A549 (cell line): Measurements from ENCODE around the gene TXK. TPM values are rescaled to one million over a fixed set of nuclear protein-coding genes. Genes with fewer than 3 reads are reported as not detected.

Source experiments
- ATAC-seq, 2 experiments: fragments of 200-7000 bp in 1 of 2; fragments of >200 bp in 1 of 2; cut with Nextera tagmentation in 1 of 2; cut with Tn5 transposase in 1 of 2; 3 replicates each; pipeline versions ENCODE4 v1.8.0 to v1.9.1; 2018 to 2020; ENCODE audit warnings: mild to moderate bottlenecking in 1 of 2, moderate library complexity in 1 of 2
- CTCF ChIA-PET: fragments of 300-600 bp; sonication (Branson Sonifier 250); formaldehyde crosslinking; extraction: SDS; loops from one replicate; lab custom pipeline; 2021; ENCODE audit warnings: antibody characterized with exemption, inconsistent platforms; lab: Yijun Ruan, JAX
- POLR2A ChIA-PET: fragments of 350-600 bp; formaldehyde crosslinking; extraction: SDS; loops from one replicate; lab custom pipeline; 2021; ENCODE audit warnings: antibody characterized with exemption, inconsistent platforms; lab: Yijun Ruan, JAX
- DNase-seq, 2 experiments: peaks; one replicate each; pipeline versions ENCODE4 v3.0.0 to v3.0.0-alpha.2; 2011 to 2016; ENCODE audit warnings: low read depth in 1 of 2, low spot score in 1 of 2
- FAIRE-seq: peaks from 2 replicates; lab custom pipeline; 2011; peaks lifted over from hg19 to GRCh38; lab: Jason Lieb, UNC
- H3K27ac ChIP-seq, 2 experiments: fragments of >200 bp; sonication (Bioruptor Twin); formaldehyde crosslinking; 3 replicates each; pipeline ENCODE4 v1.5.1; 2016 to 2017
- H3K4me1 ChIP-seq: fragments of >200 bp; sonication (Bioruptor Twin); formaldehyde crosslinking; 3 replicates; pipeline ENCODE4 v1.6.1; 2016
- H3K4me2 ChIP-seq: fragments of >200 bp; sonication (Bioruptor Twin); formaldehyde crosslinking; 3 replicates; pipeline ENCODE4 v1.6.1; 2016
- H3K4me3 ChIP-seq: fragments of >200 bp; sonication (Bioruptor Twin); formaldehyde crosslinking; 3 replicates; pipeline ENCODE4 v1.5.1; 2016
- H3K9me3 ChIP-seq: fragments of >200 bp; sonication (Bioruptor Twin); formaldehyde crosslinking; 3 replicates; pipeline ENCODE4 v1.6.1; 2016
- CEBPB ChIP-seq, 2 experiments: fragments of >200 bp in 1 of 2; sonication (Bioruptor Twin) in 1 of 2; formaldehyde crosslinking in 1 of 2; IDR thresholded peaks; 2 replicates each; pipeline ENCODE4 v1.6.1; 2012 to 2016
- EHF ChIP-seq: fragments of 250-450 bp; sonication (Bioruptor Pico); IDR thresholded peaks from 2 replicates; pipeline ENCODE4 v1.5.0; 2020; ENCODE audit warnings: mild to moderate bottlenecking
- EHMT2 ChIP-seq: fragments of 200-600 bp; sonication (generic); IDR thresholded peaks from 2 replicates; pipeline ENCODE4 v1.6.1; 2016; ENCODE audit warnings: antibody characterized with exemption, low read depth, mild to moderate bottlenecking, moderate library complexity
- EP300 ChIP-seq, 2 experiments: fragments of >200 bp; sonication (Bioruptor Twin); formaldehyde crosslinking; IDR thresholded peaks; 2 replicates in 1 of 2; 3 replicates in 1 of 2; pipeline ENCODE4 v1.6.1; 2016 to 2017
- HOXB13 ChIP-seq: fragments of 250-450 bp; sonication (Bioruptor Pico); IDR thresholded peaks from 2 replicates; pipeline ENCODE4 v1.5.0; 2020; ENCODE audit warnings: low read depth, mild to moderate bottlenecking, moderate library complexity
- KDM1A ChIP-seq: fragments of 200-600 bp; sonication (generic); IDR thresholded peaks from 2 replicates; pipeline ENCODE4 v1.6.1; 2016; ENCODE audit warnings: low read depth, mild to moderate bottlenecking
- NFE2L2 ChIP-seq: fragments of 150-350 bp; conservative IDR thresholded peaks from 2 replicates; pipeline ENCODE4 v1.6.1; 2014; ENCODE audit warnings: low read length
- PHF8 ChIP-seq: fragments of 200-600 bp; sonication (generic); IDR thresholded peaks from 2 replicates; pipeline ENCODE4 v1.6.1; 2016; ENCODE audit warnings: low read depth, mild to moderate bottlenecking, antibody characterized with exemption, moderate library complexity, borderline replicate concordance
- POLR2A ChIP-seq: IDR thresholded peaks from 2 replicates; pipeline ENCODE4 v1.6.1; 2012; ENCODE audit warnings: mild to moderate bottlenecking, low read length
- RARB ChIP-seq: fragments of 250-450 bp; sonication (Bioruptor Pico); IDR thresholded peaks from 2 replicates; pipeline ENCODE4 v1.8.0; 2021; ENCODE audit warnings: mild to moderate bottlenecking, moderate library complexity
- RFX5 ChIP-seq: fragments of 450-650 bp; IDR thresholded peaks from 2 replicates; pipeline ENCODE4 v1.7.1; 2014; ENCODE audit warnings: antibody characterized with exemption, mild to moderate bottlenecking, moderate library complexity
- SREBF2 ChIP-seq: fragments of 450-650 bp; IDR thresholded peaks from 2 replicates; pipeline ENCODE4 v1.6.1; 2014; ENCODE audit warnings: mild to moderate bottlenecking, moderate library complexity
- TFCP2L1 ChIP-seq: fragments of 250-450 bp; sonication (Bioruptor Pico); IDR thresholded peaks from 2 replicates; pipeline ENCODE4 v1.5.0; 2021; ENCODE audit warnings: mild to moderate bottlenecking
- ZC3H11A ChIP-seq: fragments of 450-650 bp; IDR thresholded peaks from 2 replicates; pipeline ENCODE4 v1.6.1; 2014; ENCODE audit warnings: antibody characterized with exemption, mild to moderate bottlenecking
- WGBS: methylation state at CpG from one replicate; pipeline ENCODE4 v1.1.6; 2017; ENCODE audit errors: missing lambda C conversion rate; 5-methylcytosine and 5-hydroxymethylcytosine counted together
- polyA plus RNA-seq, 4 experiments: library from polyadenylated mRNA; depleted of rRNA in 3 of 4; stranded (reverse); fragments of >200 nt; fragmentation: RNase III in 1 of 4; extraction: RNeasy Plus Mini Kit Qiagen cat#74134 plus additional on column Dnase treatment in 1 of 4; gene quantifications; 2 replicates in 3 of 4; 3 replicates in 1 of 4; pipeline ENCODE4 v1.2.3, GENCODE V29; 2011 to 2017
- TF ChIP-seq, protein P1 (sequence below): fragments of 200-600 bp; sonication (generic); IDR thresholded peaks from 2 replicates; pipeline ENCODE4 v1.6.1; 2016; ENCODE audit warnings: antibody characterized with exemption, mild to moderate bottlenecking, moderate library complexity
- TF ChIP-seq, protein P2 (sequence below): fragments of 150-350 bp; IDR thresholded peaks from 2 replicates; pipeline ENCODE4 v1.6.1; 2014; ENCODE audit warnings: low read depth, mild to moderate bottlenecking, low read length
- TF ChIP-seq, protein P3 (sequence below): fragments of >200 bp; sonication (Bioruptor Twin); formaldehyde crosslinking; IDR thresholded peaks from 3 replicates; pipeline ENCODE4 v1.5.1; 2016
- TF ChIP-seq, protein P4 (sequence below): fragments of >200 bp; sonication (Bioruptor Twin); formaldehyde crosslinking; IDR thresholded peaks from 2 replicates; pipeline ENCODE4 v1.6.1; 2016
- TF ChIP-seq, protein P5 (sequence below): fragments of 450-650 bp; IDR thresholded peaks from 2 replicates; pipeline ENCODE4 v1.6.1; 2014; ENCODE audit warnings: antibody characterized with exemption
- TF ChIP-seq, protein P6 (sequence below): IDR thresholded peaks from 2 replicates; pipeline ENCODE4 v1.6.1; 2012
- TF ChIP-seq, protein P7 (sequence below): IDR thresholded peaks from 2 replicates; pipeline ENCODE4 v1.6.1; 2012; ENCODE audit warnings: low read depth, borderline replicate concordance

The TXK gene
- polyA plus RNA-seq, 2 of the 4 experiments (the other 2 are of a cell fraction) = 0.06 to 0.14 TPM

DNA sequence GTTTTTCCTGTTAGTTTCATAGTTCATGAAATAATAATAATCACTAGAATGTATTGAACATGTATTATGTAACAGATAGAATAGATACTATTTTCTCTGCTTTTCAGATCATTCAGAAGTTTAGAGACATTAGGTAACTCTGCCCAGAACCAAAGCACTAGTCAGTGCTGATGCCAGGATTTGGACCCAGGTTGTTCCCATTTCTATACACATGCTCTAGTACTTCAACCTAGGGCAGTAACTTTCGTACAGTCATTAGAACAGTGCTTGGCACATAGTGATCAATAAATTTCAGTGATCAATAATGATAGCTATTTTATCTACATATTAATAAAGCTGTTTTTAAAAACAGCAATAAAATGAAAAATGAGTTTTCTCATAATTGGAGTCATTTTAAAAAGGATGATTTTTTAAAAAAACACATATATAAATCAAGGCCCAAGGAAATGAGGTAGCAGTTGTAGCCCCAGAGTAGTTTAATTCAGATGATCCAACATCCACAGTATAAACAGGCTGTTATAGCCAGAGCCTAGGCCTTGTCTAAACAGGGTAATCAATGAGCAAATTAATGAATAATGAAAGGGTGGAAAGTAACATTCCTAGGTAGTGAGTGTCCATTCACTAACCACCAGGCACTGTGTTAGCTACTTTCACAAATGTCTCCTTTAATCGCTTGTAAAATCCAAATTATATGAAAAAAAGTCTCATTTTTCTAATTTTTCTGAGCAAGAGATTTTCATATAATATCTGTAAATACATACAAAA is 25.6 kb downstream of the TXK start:
- DNase-seq = no peak
- WGBS = 68% methylated on average over 2 of the region's 2 CpGs
- Histone ChIP-seq H3K9me3 (no peaks in the 10 kb centered on the region), H3K4me3 (no peak overlapping the region), H3K4me1 (no peaks in the 10 kb centered on the region), H3K27ac (no peak overlapping the region), H3K4me2 (no peak overlapping the region)
- CTCF ChIA-PET = interaction anchor here (1.3 to 1.9 kb wide), 4 partner anchors 10 to 19 kb away, joined by 4 to 9 read pairs (median 6); no protein-coding TSS in a partner anchor
- no peak for ATAC-seq
- POLR2A ChIA-PET = no interaction called here
- no peak for FAIRE-seq
- TF ChIP-seq, protein P1, sequence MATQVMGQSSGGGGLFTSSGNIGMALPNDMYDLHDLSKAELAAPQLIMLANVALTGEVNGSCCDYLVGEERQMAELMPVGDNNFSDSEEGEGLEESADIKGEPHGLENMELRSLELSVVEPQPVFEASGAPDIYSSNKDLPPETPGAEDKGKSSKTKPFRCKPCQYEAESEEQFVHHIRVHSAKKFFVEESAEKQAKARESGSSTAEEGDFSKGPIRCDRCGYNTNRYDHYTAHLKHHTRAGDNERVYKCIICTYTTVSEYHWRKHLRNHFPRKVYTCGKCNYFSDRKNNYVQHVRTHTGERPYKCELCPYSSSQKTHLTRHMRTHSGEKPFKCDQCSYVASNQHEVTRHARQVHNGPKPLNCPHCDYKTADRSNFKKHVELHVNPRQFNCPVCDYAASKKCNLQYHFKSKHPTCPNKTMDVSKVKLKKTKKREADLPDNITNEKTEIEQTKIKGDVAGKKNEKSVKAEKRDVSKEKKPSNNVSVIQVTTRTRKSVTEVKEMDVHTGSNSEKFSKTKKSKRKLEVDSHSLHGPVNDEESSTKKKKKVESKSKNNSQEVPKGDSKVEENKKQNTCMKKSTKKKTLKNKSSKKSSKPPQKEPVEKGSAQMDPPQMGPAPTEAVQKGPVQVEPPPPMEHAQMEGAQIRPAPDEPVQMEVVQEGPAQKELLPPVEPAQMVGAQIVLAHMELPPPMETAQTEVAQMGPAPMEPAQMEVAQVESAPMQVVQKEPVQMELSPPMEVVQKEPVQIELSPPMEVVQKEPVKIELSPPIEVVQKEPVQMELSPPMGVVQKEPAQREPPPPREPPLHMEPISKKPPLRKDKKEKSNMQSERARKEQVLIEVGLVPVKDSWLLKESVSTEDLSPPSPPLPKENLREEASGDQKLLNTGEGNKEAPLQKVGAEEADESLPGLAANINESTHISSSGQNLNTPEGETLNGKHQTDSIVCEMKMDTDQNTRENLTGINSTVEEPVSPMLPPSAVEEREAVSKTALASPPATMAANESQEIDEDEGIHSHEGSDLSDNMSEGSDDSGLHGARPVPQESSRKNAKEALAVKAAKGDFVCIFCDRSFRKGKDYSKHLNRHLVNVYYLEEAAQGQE = no peak
- TF ChIP-seq POLR2A (no peak), ZC3H11A (no peak), CEBPB (IDR thresholded peaks at IDR 0.05) (no peak), HOXB13 (no peak), NFE2L2 (no peak), PHF8 (no peak), TFCP2L1 (CRISPR knock-in tag) (no peak), EHMT2 (no peak), EP300 (IDR thresholded peaks at IDR 0.05) (no peak), RFX5 (no peak), EHF (CRISPR knock-in tag) (no peak)
- TF ChIP-seq, protein P2, sequence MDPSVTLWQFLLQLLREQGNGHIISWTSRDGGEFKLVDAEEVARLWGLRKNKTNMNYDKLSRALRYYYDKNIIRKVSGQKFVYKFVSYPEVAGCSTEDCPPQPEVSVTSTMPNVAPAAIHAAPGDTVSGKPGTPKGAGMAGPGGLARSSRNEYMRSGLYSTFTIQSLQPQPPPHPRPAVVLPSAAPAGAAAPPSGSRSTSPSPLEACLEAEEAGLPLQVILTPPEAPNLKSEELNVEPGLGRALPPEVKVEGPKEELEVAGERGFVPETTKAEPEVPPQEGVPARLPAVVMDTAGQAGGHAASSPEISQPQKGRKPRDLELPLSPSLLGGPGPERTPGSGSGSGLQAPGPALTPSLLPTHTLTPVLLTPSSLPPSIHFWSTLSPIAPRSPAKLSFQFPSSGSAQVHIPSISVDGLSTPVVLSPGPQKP = no peak
- TF ChIP-seq, protein P3, sequence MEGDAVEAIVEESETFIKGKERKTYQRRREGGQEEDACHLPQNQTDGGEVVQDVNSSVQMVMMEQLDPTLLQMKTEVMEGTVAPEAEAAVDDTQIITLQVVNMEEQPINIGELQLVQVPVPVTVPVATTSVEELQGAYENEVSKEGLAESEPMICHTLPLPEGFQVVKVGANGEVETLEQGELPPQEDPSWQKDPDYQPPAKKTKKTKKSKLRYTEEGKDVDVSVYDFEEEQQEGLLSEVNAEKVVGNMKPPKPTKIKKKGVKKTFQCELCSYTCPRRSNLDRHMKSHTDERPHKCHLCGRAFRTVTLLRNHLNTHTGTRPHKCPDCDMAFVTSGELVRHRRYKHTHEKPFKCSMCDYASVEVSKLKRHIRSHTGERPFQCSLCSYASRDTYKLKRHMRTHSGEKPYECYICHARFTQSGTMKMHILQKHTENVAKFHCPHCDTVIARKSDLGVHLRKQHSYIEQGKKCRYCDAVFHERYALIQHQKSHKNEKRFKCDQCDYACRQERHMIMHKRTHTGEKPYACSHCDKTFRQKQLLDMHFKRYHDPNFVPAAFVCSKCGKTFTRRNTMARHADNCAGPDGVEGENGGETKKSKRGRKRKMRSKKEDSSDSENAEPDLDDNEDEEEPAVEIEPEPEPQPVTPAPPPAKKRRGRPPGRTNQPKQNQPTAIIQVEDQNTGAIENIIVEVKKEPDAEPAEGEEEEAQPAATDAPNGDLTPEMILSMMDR = no peak
- TF ChIP-seq, protein P4, sequence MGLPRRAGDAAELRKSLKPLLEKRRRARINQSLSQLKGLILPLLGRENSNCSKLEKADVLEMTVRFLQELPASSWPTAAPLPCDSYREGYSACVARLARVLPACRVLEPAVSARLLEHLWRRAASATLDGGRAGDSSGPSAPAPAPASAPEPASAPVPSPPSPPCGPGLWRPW = no peak
- TF ChIP-seq, protein P5, sequence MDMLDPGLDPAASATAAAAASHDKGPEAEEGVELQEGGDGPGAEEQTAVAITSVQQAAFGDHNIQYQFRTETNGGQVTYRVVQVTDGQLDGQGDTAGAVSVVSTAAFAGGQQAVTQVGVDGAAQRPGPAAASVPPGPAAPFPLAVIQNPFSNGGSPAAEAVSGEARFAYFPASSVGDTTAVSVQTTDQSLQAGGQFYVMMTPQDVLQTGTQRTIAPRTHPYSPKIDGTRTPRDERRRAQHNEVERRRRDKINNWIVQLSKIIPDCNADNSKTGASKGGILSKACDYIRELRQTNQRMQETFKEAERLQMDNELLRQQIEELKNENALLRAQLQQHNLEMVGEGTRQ = no peak
- TF ChIP-seq, protein P6, sequence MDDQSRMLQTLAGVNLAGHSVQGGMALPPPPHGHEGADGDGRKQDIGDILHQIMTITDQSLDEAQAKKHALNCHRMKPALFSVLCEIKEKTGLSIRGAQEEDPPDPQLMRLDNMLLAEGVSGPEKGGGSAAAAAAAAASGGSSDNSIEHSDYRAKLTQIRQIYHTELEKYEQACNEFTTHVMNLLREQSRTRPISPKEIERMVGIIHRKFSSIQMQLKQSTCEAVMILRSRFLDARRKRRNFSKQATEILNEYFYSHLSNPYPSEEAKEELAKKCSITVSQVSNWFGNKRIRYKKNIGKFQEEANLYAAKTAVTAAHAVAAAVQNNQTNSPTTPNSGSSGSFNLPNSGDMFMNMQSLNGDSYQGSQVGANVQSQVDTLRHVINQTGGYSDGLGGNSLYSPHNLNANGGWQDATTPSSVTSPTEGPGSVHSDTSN = no peak

DNA sequence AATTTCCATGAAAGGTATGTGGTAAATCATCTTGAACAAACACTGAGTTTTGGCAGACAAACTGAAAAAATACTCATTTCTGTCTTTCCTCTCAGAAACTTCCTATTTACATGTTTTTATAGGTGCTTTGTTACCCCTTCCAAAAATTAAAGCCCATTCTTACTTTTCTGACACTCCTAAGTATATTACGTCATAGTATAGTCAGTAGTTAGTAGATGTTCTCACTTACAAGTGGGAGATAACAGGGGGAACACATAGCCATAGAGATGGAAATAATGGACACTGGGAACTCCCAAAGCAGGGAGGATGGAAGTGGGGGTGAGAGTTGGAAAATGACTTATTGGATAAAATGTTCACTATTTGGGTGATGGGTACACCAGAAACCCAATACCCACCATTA is 28.8 kb downstream of the TXK start:
- TF ChIP-seq RARB (CRISPR knock-in tag) (no peak), HOXB13 (no peak), KDM1A (no peak), SREBF2 (no peak), NFE2L2 (no peak)
- TF ChIP-seq, protein P7, sequence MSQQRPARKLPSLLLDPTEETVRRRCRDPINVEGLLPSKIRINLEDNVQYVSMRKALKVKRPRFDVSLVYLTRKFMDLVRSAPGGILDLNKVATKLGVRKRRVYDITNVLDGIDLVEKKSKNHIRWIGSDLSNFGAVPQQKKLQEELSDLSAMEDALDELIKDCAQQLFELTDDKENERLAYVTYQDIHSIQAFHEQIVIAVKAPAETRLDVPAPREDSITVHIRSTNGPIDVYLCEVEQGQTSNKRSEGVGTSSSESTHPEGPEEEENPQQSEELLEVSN = no peak
- Histone ChIP-seq H3K27ac (no peak overlapping the region), H3K4me3 (no peak overlapping the region), H3K4me2 (no peak overlapping the region), H3K9me3 (no peaks in the 10 kb centered on the region), H3K4me1 (no peaks in the 10 kb centered on the region)
- no peak for FAIRE-seq
- CTCF ChIA-PET = no interaction called here
- POLR2A ChIA-PET = no interaction called here
- no peak for ATAC-seq
- WGBS = 91% methylated on average over 1 of the region's 1 CpG
- DNase-seq = no peak
